WTC11 (cell line): ENCODE measurements around the gene NLGN1. TPM values are rescaled to one million over a fixed set of nuclear protein-coding genes. Genes with fewer than 3 reads are reported as not detected.

ENCODE experiments used
- ATAC-seq: fragments of 200-7000 bp; cut with Tn5 transposase; 2 replicates; pipeline ENCODE4 v1.10.0; 2021; ENCODE audit warnings: mild to moderate bottlenecking, moderate library complexity
- CTCF ChIA-PET: fragments of 300-600 bp; sonication (Branson Sonifier 250); formaldehyde crosslinking; loops from one replicate; lab custom pipeline; 2021; ENCODE audit warnings: antibody characterized with exemption; lab: Charles Lee
- POLR2A ChIA-PET: fragments of 350-600 bp; sonication (Branson Sonifier 250); formaldehyde crosslinking; loops from one replicate; lab custom pipeline; 2021; ENCODE audit warnings: antibody characterized with exemption; lab: Charles Lee
- DNase-seq: peaks from one replicate; pipeline ENCODE4 v3.0.0; 2021; ENCODE audit warnings: low spot score
- H3K27ac Mint-ChIP-seq: 2 replicates; pipeline ENCODE4 v1.8.0; 2021; ENCODE audit warnings: mixed read lengths
- H3K27me3 Mint-ChIP-seq: 2 replicates; pipeline ENCODE4 v1.8.0; 2021; ENCODE audit warnings: low read depth, mild to moderate bottlenecking, moderate library complexity, mixed read lengths
- H3K36me3 Mint-ChIP-seq: 2 replicates; pipeline ENCODE4 v1.8.0; 2021; ENCODE audit warnings: mixed read lengths
- H3K4me1 Mint-ChIP-seq: 2 replicates; pipeline ENCODE4 v1.8.0; 2022; ENCODE audit warnings: mixed read lengths
- H3K4me3 Mint-ChIP-seq: 2 replicates; pipeline ENCODE4 v1.8.0; 2021; ENCODE audit warnings: mild to moderate bottlenecking, moderate library complexity, mixed read lengths
- H3K9me3 Mint-ChIP-seq: 2 replicates; pipeline ENCODE4 v1.8.0; 2021; ENCODE audit warnings: mixed read lengths
- AFF4 ChIP-seq: sonication (generic); formaldehyde crosslinking; IDR thresholded peaks from 2 replicates; pipeline ENCODE4 v1.8.1; 2023; ENCODE audit warnings: mild to moderate bottlenecking, missing genetic modification reagents, borderline replicate concordance
- ARID4B ChIP-seq: sonication (generic); formaldehyde crosslinking; IDR thresholded peaks from 2 replicates; pipeline ENCODE4 v1.8.0; 2023; ENCODE audit warnings: missing genetic modification reagents, mild to moderate bottlenecking, borderline replicate concordance
- ATF2 ChIP-seq: sonication (generic); formaldehyde crosslinking; IDR thresholded peaks from 2 replicates; pipeline ENCODE4 v1.8.1; 2022; ENCODE audit warnings: low read depth, missing genetic modification reagents, borderline replicate concordance
- ATF3 ChIP-seq: sonication (generic); formaldehyde crosslinking; conservative IDR thresholded peaks from 2 replicates; pipeline ENCODE4 v1.8.1; 2022; ENCODE audit warnings: mild to moderate bottlenecking, missing genetic modification reagents
- CBFB ChIP-seq: sonication (generic); formaldehyde crosslinking; IDR thresholded peaks from 2 replicates; pipeline ENCODE4 v1.8.1; 2022; ENCODE audit warnings: mild to moderate bottlenecking, low read depth, missing genetic modification reagents
- CDX4 ChIP-seq: fragments of 250-450 bp; sonication (Bioruptor Pico); IDR thresholded peaks from 2 replicates; pipeline ENCODE4 v1.9.0; 2021; ENCODE audit warnings: moderate library complexity, mild to moderate bottlenecking, inconsistent platforms, borderline replicate concordance
- CREM ChIP-seq: sonication (generic); formaldehyde crosslinking; IDR thresholded peaks from 2 replicates; pipeline ENCODE4 v1.8.1; 2022; ENCODE audit warnings: mild to moderate bottlenecking, missing genetic modification reagents, moderate library complexity
- FOXP1 ChIP-seq: sonication (generic); formaldehyde crosslinking; IDR thresholded peaks from 2 replicates; pipeline ENCODE4 v1.8.0; 2022; ENCODE audit warnings: missing genetic modification reagents, mild to moderate bottlenecking, moderate library complexity, borderline replicate concordance
- GABPB1 ChIP-seq: sonication (generic); formaldehyde crosslinking; IDR thresholded peaks from 2 replicates; pipeline ENCODE4 v1.8.1; 2023; ENCODE audit warnings: mild to moderate bottlenecking, missing genetic modification reagents
- HMGA2 ChIP-seq: fragments of 250-450 bp; sonication (Bioruptor Pico); IDR thresholded peaks from 2 replicates; pipeline ENCODE4 v1.4.0; 2021; ENCODE audit warnings: mild to moderate bottlenecking, moderate library complexity
- HMGXB4 ChIP-seq: sonication (generic); formaldehyde crosslinking; IDR thresholded peaks from 2 replicates; pipeline ENCODE4 v1.8.1; 2023; ENCODE audit warnings: mild to moderate bottlenecking, moderate library complexity, missing genetic modification reagents
- MXD4 ChIP-seq: fragments of 250-450 bp; sonication (Bioruptor Pico); IDR thresholded peaks from 2 replicates; pipeline ENCODE4 v1.8.0; 2021; ENCODE audit warnings: mild to moderate bottlenecking, moderate library complexity, borderline replicate concordance
- NFYB ChIP-seq: sonication (generic); formaldehyde crosslinking; conservative IDR thresholded peaks from 2 replicates; pipeline ENCODE4 v1.8.0; 2022; ENCODE audit warnings: low read depth, missing genetic modification reagents
- OVOL2 ChIP-seq: fragments of 250-450 bp; sonication (Bioruptor Pico); IDR thresholded peaks from 2 replicates; pipeline ENCODE4 v1.9.0; 2021; ENCODE audit warnings: mild to moderate bottlenecking, borderline replicate concordance
- SMAD3 ChIP-seq: sonication (generic); formaldehyde crosslinking; IDR thresholded peaks from 2 replicates; pipeline ENCODE4 v1.8.0; 2022; ENCODE audit warnings: missing genetic modification reagents, mild to moderate bottlenecking, borderline replicate concordance
- ZBTB21 ChIP-seq: sonication (generic); formaldehyde crosslinking; IDR thresholded peaks from 2 replicates; pipeline ENCODE4 v1.8.1; 2023; ENCODE audit warnings: mild to moderate bottlenecking, missing genetic modification reagents, borderline replicate concordance
- ZNF671 ChIP-seq: fragments of 250-450 bp; sonication (Bioruptor Pico); IDR thresholded peaks from 2 replicates; pipeline ENCODE4 v1.8.0; 2021; ENCODE audit warnings: mild to moderate bottlenecking
- total RNA-seq: library from RNA; stranded (reverse); gene quantifications from 3 replicates; pipeline ENCODE4 v1.2.3, GENCODE V29; 2021
- TF ChIP-seq, protein P1 (sequence below): sonication (generic); formaldehyde crosslinking; IDR thresholded peaks from 2 replicates; pipeline ENCODE4 v1.8.0; 2022; ENCODE audit warnings: mild to moderate bottlenecking, missing genetic modification reagents
- TF ChIP-seq, protein P2 (sequence below): fragments of 250-450 bp; sonication (Bioruptor Pico); IDR thresholded peaks from 2 replicates; pipeline ENCODE4 v2.1.2; 2022; ENCODE audit warnings: mild to moderate bottlenecking, moderate library complexity

NLGN1 gene
- total RNA-seq, 1 experiment from 2014 or later = 12.4 TPM

- Mint-ChIP-seq H3K27ac (no peak overlapping the region), H3K4me1 (peaks cover 15% of the 10 kb centered on the region), H3K36me3 (no peaks in the 10 kb centered on the region), H3K4me3 (no peak overlapping the region), H3K9me3 (no peaks in the 10 kb centered on the region), H3K27me3 (no peaks in the 10 kb centered on the region)
- CTCF ChIA-PET = no interaction called here
- no peak for DNase-seq
- POLR2A ChIA-PET = no interaction called here
- ATAC-seq = no peak
- no peak for TF ChIP-seq CREM (CRISPR knock-in tag)
- no peak for TF ChIP-seq ARID4B (CRISPR knock-in tag)
- no peak for TF ChIP-seq FOXP1
- TF ChIP-seq AFF4 (CRISPR knock-in tag) = no peak
- TF ChIP-seq, protein P1, sequence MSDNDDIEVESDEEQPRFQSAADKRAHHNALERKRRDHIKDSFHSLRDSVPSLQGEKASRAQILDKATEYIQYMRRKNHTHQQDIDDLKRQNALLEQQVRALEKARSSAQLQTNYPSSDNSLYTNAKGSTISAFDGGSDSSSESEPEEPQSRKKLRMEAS (CRISPR knock-in tag) = no peak
- TF ChIP-seq, protein P2, sequence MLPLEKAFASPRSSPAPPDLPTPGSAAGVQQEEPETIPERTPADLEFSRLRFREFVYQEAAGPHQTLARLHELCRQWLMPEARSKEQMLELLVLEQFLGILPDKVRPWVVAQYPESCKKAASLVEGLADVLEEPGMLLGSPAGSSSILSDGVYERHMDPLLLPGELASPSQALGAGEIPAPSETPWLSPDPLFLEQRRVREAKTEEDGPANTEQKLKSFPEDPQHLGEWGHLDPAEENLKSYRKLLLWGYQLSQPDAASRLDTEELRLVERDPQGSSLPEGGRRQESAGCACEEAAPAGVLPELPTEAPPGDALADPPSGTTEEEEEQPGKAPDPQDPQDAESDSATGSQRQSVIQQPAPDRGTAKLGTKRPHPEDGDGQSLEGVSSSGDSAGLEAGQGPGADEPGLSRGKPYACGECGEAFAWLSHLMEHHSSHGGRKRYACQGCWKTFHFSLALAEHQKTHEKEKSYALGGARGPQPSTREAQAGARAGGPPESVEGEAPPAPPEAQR (CRISPR knock-in tag) = no peak
- no peak for TF ChIP-seq ZBTB21
- no peak for TF ChIP-seq CDX4 (CRISPR knock-in tag)
- TF ChIP-seq NFYB (CRISPR knock-in tag) = no peak
- no peak for TF ChIP-seq ZNF671 (CRISPR knock-in tag)
- TF ChIP-seq OVOL2 (CRISPR knock-in tag) = no peak
- TF ChIP-seq CBFB (CRISPR knock-in tag) = no peak
- no peak for TF ChIP-seq GABPB1 (CRISPR knock-in tag)
Measured at GRCh38 chr3:173789530-173790162, 392.1 kb downstream of the NLGN1 start.

- peak overlapping the region; percentile 24; the same call in 1 of the 2 replicates for H3K27ac Mint-ChIP-seq
- no peak for DNase-seq
- H3K4me1 Mint-ChIP-seq = peaks cover 36% of the 10 kb centered on the region
- ChIA-PET POLR2A (no interaction called here), CTCF (no interaction called here)
- no peaks in the 10 kb centered on the region for H3K36me3 Mint-ChIP-seq
- H3K27me3 Mint-ChIP-seq = no peaks in the 10 kb centered on the region
- ATAC-seq = no peak
- H3K4me3 Mint-ChIP-seq = no peak overlapping the region
- no peaks in the 10 kb centered on the region for H3K9me3 Mint-ChIP-seq
- TF ChIP-seq ATF3 (no peak), NFYB (CRISPR knock-in tag) (no peak), HMGA2 (CRISPR knock-in tag) (no peak), SMAD3 (CRISPR knock-in tag) (no peak), ATF2 (CRISPR knock-in tag) (no peak), HMGXB4 (CRISPR knock-in tag) (no peak), FOXP1 (no peak), MXD4 (CRISPR knock-in tag) (no peak)
Measured at GRCh38 chr3:173793963-173794362, 396.4 kb downstream of the NLGN1 start.
